Body of pancreas (tissue), 4 donors: ENCODE data around the gene HDAC1.

Source experiments
- CTCF ChIP-seq, 7 experiments: fragments of 450-650 bp in 4 of 7; fragments of 200-600 bp in 3 of 7; sonication (generic) in 3 of 7; IDR thresholded peaks; one replicate each; pipeline ENCODE4 v1.5.1; 2016 to 2019; ENCODE audit warnings: antibody characterized with exemption in 7 of 7
- POLR2A ChIP-seq, 3 donors: fragments of 450-650 bp; IDR thresholded peaks; one replicate each; pipeline ENCODE4 v1.6.1; 2016; ENCODE audit warnings: antibody characterized with exemption in 3 of 3, mild to moderate bottlenecking in 2 of 3

DNA sequence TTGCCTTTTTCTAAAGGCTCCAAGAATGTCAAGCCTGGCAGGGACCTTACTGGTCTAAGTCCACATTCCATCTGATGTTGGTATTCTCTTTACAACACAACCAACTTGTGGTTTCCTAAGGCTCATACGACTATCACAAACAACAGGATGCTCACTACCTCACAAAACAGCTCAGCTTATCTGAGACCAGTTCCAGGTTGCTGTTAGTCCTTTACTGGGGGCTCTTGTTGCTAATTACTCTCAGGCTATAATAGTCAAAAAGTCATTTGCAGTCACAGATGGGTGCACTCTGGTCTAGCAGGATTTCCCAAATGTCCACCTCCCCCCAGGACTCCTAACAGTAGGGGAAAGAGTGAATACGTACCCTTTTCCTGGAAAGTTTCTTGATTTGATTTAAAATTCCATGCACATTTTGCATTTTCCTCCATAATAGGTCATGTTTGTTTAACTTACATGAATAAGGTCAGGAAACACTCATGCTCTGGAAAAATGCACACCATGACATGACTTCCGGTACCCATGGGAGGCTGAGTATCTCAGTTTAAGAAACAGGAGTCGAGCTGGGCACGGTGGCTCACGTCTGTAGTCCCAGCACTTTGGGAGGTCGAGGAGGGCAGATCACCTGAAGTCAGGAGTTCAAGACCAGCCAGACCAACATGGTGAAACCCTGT is 24.8 kb upstream of the HDAC1 start:
- TF ChIP-seq POLR2A (IDR thresholded peaks at IDR 0.05) (no peak), CTCF (IDR thresholded peaks at IDR 0.05) (no peak)
